ENCODE data around the gene CD55. TPM values are rescaled to one million over a fixed set of nuclear protein-coding genes. Genes with fewer than 3 reads are reported as not detected.

CD55 gene
- total and polyA plus RNA-seq, 2 experiments from 2014 or later, result 16.7 to 18.5 TPM

DNA sequence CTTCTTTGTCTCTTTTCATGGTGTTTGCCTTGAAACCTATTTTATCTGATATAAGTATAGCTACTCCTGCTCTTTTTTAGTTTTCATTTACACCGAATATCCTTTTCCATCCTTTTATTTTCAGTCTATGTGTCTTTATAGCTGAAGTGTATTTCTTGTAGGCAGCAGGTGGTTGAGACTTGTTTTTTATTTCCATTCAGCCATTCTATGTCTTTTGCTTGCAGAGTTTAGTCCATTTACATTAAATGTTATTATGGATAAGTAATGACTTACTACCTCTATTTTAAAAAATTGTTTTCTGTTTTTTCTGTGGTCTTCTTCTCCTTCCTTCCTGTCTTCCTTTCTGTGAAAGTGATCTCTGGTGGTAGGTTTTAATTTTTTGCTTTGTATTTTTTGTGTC, 45.0 kb upstream of the CD55 start:
- ATAC-seq, result no peak
- peaks cover 9% of the 10 kb centered on the region; the same call in 2 of the 3 replicates for H3K9me3 Mint-ChIP-seq
- H3K4me1 Mint-ChIP-seq, result peaks cover 6% of the 10 kb centered on the region; the same call in 2 of the 3 replicates

More for the DNA sequence above, 45.0 kb upstream of the CD55 start:
- Histone ChIP-seq H3K36me3 (ENCODE audit: insufficient read depth) (no peaks in the 10 kb centered on the region), H3K4me3 (no peak overlapping the region), H3K27me3 (ENCODE audit: insufficient read depth) (no peaks in the 10 kb centered on the region), H3K4me1 (ENCODE audit: insufficient read depth) (peaks cover 12% of the 10 kb centered on the region; the same call in 1 of the 2 replicates), H3K9me2 (ENCODE audit: insufficient read depth) (no peaks in the 10 kb centered on the region; the same call in 1 of the 2 replicates), H3K79me2 (replicated peaks; ENCODE audit: insufficient read depth) (no peaks in the 10 kb centered on the region), H3F3A (replicated peaks; ENCODE audit: low read depth) (no peaks in the 10 kb centered on the region), H2AFZ (no peak overlapping the region), H3K27ac (ENCODE audit: low read depth) (no peak overlapping the region), H4K20me1 (replicated peaks; ENCODE audit: insufficient read depth) (no peaks in the 10 kb centered on the region), H3K4me2 (no peak overlapping the region)
- no peaks in the 10 kb centered on the region; the same call in 2 of the 3 replicates for H3K36me3 Mint-ChIP-seq (ENCODE audit: low read depth)
- TF ChIP-seq, protein P1, sequence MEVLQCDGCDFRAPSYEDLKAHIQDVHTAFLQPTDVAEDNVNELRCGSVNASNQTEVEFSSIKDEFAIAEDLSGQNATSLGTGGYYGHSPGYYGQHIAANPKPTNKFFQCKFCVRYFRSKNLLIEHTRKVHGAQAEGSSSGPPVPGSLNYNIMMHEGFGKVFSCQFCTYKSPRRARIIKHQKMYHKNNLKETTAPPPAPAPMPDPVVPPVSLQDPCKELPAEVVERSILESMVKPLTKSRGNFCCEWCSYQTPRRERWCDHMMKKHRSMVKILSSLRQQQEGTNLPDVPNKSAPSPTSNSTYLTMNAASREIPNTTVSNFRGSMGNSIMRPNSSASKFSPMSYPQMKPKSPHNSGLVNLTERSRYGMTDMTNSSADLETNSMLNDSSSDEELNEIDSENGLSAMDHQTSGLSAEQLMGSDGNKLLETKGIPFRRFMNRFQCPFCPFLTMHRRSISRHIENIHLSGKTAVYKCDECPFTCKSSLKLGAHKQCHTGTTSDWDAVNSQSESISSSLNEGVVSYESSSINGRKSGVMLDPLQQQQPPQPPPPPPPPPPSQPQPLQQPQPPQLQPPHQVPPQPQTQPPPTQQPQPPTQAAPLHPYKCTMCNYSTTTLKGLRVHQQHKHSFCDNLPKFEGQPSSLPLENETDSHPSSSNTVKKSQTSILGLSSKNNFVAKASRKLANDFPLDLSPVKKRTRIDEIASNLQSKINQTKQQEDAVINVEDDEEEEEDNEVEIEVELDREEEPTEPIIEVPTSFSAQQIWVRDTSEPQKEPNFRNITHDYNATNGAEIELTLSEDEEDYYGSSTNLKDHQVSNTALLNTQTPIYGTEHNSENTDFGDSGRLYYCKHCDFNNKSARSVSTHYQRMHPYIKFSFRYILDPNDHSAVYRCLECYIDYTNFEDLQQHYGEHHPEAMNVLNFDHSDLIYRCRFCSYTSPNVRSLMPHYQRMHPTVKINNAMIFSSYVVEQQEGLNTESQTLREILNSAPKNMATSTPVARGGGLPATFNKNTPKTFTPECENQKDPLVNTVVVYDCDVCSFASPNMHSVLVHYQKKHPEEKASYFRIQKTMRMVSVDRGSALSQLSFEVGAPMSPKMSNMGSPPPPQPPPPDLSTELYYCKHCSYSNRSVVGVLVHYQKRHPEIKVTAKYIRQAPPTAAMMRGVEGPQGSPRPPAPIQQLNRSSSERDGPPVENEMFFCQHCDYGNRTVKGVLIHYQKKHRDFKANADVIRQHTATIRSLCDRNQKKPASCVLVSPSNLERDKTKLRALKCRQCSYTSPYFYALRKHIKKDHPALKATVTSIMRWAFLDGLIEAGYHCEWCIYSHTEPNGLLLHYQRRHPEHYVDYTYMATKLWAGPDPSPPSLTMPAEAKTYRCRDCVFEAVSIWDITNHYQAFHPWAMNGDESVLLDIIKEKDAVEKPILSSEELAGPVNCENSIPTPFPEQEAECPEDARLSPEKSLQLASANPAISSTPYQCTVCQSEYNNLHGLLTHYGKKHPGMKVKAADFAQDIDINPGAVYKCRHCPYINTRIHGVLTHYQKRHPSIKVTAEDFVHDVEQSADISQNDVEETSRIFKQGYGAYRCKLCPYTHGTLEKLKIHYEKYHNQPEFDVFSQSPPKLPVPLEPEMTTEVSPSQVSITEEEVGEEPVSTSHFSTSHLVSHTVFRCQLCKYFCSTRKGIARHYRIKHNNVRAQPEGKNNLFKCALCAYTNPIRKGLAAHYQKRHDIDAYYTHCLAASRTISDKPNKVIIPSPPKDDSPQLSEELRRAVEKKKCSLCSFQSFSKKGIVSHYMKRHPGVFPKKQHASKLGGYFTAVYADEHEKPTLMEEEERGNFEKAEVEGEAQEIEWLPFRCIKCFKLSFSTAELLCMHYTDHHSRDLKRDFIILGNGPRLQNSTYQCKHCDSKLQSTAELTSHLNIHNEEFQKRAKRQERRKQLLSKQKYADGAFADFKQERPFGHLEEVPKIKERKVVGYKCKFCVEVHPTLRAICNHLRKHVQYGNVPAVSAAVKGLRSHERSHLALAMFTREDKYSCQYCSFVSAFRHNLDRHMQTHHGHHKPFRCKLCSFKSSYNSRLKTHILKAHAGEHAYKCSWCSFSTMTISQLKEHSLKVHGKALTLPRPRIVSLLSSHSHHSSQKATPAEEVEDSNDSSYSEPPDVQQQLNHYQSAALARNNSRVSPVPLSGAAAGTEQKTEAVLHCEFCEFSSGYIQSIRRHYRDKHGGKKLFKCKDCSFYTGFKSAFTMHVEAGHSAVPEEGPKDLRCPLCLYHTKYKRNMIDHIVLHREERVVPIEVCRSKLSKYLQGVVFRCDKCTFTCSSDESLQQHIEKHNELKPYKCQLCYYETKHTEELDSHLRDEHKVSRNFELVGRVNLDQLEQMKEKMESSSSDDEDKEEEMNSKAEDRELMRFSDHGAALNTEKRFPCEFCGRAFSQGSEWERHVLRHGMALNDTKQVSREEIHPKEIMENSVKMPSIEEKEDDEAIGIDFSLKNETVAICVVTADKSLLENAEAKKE (CRISPR knock-in tag; IDR thresholded peaks at IDR 0.05), result no peak
- TF ChIP-seq, protein P2, sequence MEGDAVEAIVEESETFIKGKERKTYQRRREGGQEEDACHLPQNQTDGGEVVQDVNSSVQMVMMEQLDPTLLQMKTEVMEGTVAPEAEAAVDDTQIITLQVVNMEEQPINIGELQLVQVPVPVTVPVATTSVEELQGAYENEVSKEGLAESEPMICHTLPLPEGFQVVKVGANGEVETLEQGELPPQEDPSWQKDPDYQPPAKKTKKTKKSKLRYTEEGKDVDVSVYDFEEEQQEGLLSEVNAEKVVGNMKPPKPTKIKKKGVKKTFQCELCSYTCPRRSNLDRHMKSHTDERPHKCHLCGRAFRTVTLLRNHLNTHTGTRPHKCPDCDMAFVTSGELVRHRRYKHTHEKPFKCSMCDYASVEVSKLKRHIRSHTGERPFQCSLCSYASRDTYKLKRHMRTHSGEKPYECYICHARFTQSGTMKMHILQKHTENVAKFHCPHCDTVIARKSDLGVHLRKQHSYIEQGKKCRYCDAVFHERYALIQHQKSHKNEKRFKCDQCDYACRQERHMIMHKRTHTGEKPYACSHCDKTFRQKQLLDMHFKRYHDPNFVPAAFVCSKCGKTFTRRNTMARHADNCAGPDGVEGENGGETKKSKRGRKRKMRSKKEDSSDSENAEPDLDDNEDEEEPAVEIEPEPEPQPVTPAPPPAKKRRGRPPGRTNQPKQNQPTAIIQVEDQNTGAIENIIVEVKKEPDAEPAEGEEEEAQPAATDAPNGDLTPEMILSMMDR (conservative IDR thresholded peaks at IDR 0.05; ENCODE audit: low read depth in 2 of 2), result no peak
- TF ChIP-seq EZH2phosphoT487 (IDR thresholded peaks at IDR 0.05; ENCODE audit: unreplicated experiment), result no peak
- TF ChIP-seq, protein P3, sequence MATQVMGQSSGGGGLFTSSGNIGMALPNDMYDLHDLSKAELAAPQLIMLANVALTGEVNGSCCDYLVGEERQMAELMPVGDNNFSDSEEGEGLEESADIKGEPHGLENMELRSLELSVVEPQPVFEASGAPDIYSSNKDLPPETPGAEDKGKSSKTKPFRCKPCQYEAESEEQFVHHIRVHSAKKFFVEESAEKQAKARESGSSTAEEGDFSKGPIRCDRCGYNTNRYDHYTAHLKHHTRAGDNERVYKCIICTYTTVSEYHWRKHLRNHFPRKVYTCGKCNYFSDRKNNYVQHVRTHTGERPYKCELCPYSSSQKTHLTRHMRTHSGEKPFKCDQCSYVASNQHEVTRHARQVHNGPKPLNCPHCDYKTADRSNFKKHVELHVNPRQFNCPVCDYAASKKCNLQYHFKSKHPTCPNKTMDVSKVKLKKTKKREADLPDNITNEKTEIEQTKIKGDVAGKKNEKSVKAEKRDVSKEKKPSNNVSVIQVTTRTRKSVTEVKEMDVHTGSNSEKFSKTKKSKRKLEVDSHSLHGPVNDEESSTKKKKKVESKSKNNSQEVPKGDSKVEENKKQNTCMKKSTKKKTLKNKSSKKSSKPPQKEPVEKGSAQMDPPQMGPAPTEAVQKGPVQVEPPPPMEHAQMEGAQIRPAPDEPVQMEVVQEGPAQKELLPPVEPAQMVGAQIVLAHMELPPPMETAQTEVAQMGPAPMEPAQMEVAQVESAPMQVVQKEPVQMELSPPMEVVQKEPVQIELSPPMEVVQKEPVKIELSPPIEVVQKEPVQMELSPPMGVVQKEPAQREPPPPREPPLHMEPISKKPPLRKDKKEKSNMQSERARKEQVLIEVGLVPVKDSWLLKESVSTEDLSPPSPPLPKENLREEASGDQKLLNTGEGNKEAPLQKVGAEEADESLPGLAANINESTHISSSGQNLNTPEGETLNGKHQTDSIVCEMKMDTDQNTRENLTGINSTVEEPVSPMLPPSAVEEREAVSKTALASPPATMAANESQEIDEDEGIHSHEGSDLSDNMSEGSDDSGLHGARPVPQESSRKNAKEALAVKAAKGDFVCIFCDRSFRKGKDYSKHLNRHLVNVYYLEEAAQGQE (IDR thresholded peaks at IDR 0.05; ENCODE audit: unreplicated experiment), result no peak
- no peak for TF ChIP-seq STAT1 (IDR thresholded peaks at IDR 0.05; ENCODE audit: unreplicated experiment)
- no peak for TF ChIP-seq CREB1 (CRISPR knock-in tag; IDR thresholded peaks at IDR 0.05; ENCODE audit: low read depth)
- TF ChIP-seq ZNF331 (CRISPR knock-in tag; IDR thresholded peaks at IDR 0.05; ENCODE audit: low read depth), result no peak
- no peak for TF ChIP-seq ZNF114 (CRISPR knock-in tag; IDR thresholded peaks at IDR 0.05)
- no peak for TF ChIP-seq EZH2 (IDR thresholded peaks at IDR 0.05; ENCODE audit: low read depth, unreplicated experiment)
- no peaks in the 10 kb centered on the region for H3K27me3 Mint-ChIP-seq (ENCODE audit: insufficient read depth, low read depth, poor library complexity)
- no peak for DNase-seq (ENCODE audit: low spot score)
- H3K4me3 Mint-ChIP-seq, result no peak overlapping the region
- no peak overlapping the region for H3K27ac Mint-ChIP-seq

All from GM23338 (cell line).